ENCODE measurements around the gene PMEPA1.

The PMEPA1 gene

GRCh38 chr20:57712851-57713504, 3.2 kb upstream of the PMEPA1 start:
- H3K27ac ChIP-seq, result peak overlapping the region; percentile 64
- no peak for DNase-seq (ENCODE audit: low read depth, low spot score)

DNA sequence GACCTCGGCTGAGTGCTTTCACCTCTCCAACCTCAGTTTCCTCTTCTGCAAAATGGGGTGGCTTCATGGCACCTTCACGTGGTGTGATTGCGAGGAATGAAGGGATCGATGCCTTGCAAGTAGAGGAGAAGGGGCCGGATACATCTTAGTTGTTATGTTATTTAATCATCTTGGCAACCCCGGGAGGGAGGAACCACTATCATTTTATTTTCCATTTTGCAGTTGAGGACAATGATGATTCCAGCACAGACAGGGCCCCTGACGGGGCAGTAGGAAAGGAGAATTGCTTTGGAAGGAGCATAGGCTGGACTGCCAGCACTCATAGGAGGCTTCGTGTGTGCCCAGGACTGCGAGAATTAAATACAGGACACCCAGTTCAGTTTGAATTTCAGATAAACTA, 2.5 kb upstream of the PMEPA1 start:
- DNase-seq (ENCODE audit: low read depth, low spot score), result no peak
- no peak overlapping the region for H3K27ac ChIP-seq

DNA sequence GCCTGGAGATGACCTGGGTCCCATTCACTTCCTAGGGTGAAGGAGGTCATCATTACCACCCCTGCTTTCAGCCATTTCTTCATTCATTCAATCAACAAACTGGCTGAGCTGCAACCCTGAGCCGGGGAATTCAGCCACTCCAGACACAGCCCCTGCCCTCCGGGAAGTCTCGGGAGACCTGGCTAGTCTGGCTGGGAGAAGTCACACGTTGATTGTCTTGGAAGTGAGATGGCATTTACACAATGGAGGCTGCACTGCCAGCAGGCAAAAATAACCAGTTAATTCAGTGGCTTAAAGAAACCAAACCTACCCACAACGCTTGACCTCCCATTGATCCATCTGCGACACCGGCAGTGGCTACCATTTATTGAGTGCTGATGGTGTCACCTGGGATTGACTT, 2.0 kb upstream of the PMEPA1 start:
- no peak overlapping the region for H3K27ac ChIP-seq
- no peak for DNase-seq (ENCODE audit: low read depth, low spot score)

DNA sequence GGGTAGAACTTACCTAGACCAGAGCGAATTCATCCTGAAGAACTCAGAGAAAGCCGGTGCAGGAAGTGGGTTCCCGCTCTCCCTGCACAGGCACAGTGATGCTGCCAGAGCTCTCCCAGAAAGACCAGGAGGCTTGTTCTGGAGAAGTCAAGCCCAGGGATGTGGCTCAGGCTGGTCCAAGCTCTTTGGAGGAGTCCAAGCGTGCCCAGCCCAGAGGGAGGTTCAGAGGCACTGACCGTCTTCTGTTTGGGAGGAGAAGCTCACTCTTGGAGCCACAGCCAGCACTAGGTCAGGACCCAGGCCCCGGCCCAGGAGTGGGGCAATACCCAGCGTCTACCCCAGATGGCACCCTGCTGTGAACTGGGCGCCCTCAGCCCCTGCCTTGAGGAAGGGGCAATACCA, 1.5 kb upstream of the PMEPA1 start:
- peak overlapping the region; percentile 99 for H3K27ac ChIP-seq
- no peak for DNase-seq (ENCODE audit: low read depth, low spot score)

GRCh38 chr20:57710841-57711240, 1.0 kb upstream of the PMEPA1 start:
- no peak for DNase-seq (ENCODE audit: low read depth, low spot score)
- H3K27ac ChIP-seq, result peak overlapping the region; percentile 99

DNA sequence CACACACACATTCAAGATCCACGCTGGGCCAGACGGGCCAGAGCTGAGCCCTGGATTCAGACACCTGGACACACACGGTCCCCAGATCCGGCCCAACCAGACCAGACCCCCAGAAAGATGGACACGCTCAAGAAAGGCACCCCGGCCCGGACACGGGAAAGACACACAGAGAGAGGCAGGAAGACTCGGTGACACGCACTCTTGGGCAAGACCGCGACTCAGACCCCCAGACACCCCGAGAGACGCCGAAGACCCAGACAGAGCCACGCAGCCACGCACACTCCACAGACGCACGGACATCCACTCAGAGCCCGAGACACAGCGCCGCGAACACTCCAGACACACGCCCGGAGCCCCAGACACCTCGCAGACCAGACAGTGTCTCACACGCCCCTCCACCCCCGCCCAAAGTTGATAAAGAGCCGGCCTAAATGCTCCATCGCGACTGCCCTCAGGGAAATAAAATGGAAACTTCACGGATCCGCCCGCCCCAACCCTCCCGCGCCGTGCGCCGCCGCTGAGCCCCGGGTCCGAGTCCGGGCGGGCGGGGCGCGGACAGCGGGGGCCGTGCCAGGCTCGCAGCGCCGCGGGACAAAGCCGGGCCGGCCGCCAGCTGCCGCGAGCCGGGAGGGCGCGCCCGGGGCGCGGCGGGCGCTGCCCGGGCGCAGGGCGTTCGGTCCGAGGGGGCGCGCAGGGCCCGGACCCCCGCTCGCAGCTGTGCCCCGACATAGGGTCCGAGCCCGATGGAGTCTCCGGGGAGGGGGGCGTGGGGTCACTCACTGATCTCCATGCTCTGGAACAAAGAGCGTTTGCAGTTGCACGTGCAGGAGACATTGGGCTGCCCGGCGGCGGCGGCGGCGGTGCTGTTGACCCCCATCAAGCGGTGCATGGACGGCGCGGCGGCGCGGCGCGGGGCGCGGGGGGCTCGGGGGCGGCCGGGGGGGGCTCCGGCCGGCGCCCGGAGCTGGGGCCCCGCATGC, 831 bp downstream of the PMEPA1 start:
- peak overlapping the region; percentile 99 for H3K27ac ChIP-seq
- DNase-seq (ENCODE audit: low read depth, low spot score), result no peak

DNA sequence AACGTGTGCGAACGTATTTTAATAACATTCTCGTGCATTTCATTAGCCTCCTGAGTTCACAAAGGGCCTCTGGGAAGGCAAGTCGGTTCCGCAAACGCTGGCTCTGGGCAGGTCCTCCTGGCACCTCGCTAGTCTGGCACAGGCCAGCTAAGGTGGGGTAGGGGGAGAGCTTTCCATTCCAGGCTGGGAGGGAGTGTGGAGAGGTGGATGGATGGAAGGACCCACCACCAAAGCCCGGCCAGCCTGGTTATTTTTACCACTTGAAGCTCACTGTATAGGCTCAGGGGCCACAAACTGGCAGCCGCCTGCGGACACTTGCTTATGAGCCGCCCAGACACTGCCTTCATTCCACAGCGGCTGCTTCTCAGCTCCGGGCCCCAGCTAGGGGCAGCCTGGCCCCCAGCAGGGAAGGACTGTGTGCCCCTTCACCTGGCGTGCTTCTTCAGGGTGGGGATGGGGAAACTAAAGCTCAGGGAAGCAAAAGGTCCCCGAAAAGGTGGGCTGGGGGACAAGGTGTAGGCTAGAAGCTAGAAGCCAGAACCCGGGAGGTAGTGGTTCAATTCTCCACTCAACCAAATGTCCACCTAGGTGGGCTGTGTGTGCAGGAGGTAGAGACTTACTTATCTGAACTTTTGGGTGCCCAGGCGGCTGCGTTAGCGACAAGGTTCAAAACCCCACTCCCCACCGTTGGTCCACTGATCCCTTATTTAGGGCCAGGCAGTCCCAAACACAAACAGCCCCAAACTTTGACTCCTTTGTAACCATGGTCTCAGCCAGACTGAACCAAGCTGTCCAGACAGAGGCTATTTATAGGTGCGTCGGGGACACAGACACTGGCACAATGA, 1.7 kb downstream of the PMEPA1 start:
- no peak for DNase-seq (ENCODE audit: low read depth, low spot score)
- peak overlapping the region; percentile 99 for H3K27ac ChIP-seq

GRCh38 chr20:57707320-57707719, 2.5 kb downstream of the PMEPA1 start:
- H3K27ac ChIP-seq, result peak overlapping the region; percentile 99
- DNase-seq (ENCODE audit: low read depth, low spot score), result no peak

GRCh38 chr20:57705127-57705899, 4.5 kb downstream of the PMEPA1 start:
- peak overlapping the region; percentile 99 for H3K27ac ChIP-seq
- no peak for DNase-seq (ENCODE audit: low read depth, low spot score)

DNA sequence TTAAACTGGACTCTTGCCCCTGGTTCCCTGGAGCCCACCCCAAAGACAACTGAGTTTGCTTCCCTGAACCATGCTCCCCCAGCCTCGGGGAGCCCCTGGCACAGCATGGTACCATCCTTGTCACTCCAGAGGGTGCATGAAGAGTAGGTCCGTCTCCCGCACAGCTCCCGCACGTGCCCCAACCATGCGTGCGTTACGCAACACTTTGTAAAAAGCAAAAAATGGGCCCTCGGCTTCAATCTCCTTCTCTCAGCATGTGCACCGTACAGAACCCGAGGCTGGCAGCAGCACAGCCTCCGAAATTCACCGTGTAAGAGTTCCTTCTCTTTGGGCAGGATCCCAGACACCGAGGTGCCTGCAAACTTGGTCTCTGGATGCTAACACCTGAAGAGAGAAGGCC, 5.6 kb downstream of the PMEPA1 start:
- H3K27ac ChIP-seq, result peak overlapping the region; percentile 99
- DNase-seq (ENCODE audit: low read depth, low spot score), result no peak

DNA sequence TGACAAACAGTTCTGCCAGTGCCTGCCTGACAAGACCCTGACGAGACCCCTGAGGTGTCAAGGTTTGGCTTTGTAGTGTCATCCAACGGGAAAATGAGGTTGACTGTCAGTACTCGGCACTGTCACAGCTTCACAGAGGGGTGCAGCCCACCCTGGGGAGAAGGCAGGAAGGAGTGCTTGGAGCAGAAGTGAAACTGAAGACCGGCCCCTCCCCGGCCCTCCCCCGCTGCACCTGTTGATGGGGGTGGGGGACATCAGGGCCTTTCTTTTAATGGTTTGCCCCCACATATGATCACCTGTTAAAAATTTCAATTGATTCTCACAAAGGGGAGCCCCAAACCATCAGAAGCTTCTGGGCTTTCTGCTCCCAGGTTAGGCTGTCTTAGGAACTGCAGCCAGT, 6.8 kb downstream of the PMEPA1 start:
- peak overlapping the region; percentile 99 for H3K27ac ChIP-seq
- DNase-seq (ENCODE audit: low read depth, low spot score), result no peak

GRCh38 chr20:57702521-57702920, 7.3 kb downstream of the PMEPA1 start:
- peak overlapping the region; percentile 99 for H3K27ac ChIP-seq
- no peak for DNase-seq (ENCODE audit: low read depth, low spot score)

DNA sequence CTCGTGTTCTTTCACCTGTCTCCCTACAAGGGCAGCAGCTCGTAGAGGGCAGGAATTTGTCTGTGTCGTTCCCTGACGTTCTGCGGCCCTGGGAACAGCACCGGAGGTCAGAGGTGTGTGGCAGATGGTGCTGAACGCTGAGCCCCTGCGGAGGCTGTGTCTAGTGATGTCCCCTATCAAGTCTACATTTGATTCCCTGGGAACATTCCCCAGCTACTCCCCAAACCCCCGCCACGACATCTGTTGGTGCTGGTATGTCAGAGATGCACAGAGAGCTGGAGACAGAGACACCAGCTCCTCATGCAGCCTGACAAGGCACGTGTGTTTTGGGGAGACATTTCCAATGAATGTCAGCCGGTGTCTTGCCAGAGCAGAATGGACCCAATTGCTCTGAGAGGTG, 7.7 kb downstream of the PMEPA1 start:
- peak overlapping the region; percentile 99 for H3K27ac ChIP-seq
- DNase-seq (ENCODE audit: low read depth, low spot score), result no peak

- peak overlapping the region; percentile 99 for H3K27ac ChIP-seq
- DNase-seq (ENCODE audit: low read depth, low spot score), result no peak
Measured at GRCh38 chr20:57701651-57702050, 8.2 kb downstream of the PMEPA1 start.

DNA sequence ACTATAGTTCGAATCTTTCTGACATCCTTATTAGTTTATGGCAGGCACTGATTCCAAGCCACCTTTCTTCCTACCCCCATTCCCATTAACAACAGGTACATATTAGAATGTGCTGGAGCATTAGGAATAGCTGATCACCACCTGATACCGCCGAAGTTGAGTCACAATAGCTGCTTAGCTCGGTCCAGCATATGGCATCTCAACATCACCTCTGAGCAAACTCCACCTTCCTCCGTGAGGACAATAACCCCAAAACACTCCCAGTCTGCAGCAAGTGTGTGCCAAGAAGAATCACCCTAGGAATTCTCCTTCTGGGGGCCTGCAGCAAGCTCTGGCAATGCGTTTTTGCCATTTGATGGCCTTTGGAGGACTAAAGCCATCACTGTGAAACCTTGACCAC, 8.7 kb downstream of the PMEPA1 start:
- DNase-seq (ENCODE audit: low read depth, low spot score), result no peak
- H3K27ac ChIP-seq, result peak overlapping the region; percentile 99

- DNase-seq (ENCODE audit: low read depth, low spot score), result no peak
- peak overlapping the region; percentile 99 for H3K27ac ChIP-seq
Measured at GRCh38 chr20:57699395-57699794, 10.4 kb downstream of the PMEPA1 start.

DNA sequence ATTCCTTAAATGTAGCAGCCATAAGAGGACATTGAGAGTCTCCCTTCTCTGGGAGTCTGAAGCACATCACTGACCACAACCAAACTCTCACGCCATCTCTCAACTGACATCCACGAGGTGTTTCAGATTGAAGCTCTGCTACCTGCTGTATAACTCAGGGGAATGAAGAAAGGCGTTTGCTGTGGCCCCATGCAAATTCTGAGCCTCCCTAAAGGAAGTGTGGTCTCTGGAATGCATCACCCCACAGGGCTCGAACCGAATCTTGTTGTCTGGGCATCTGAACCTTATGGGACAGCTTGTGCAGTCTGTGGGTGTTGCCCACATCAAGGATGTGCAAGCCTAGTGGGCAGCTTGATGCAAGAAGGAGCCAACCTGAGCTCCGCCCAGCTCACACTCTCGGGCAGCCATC, 10.9 kb downstream of the PMEPA1 start:
- DNase-seq (ENCODE audit: low read depth, low spot score), result no peak
- peak overlapping the region; percentile 99 for H3K27ac ChIP-seq

GRCh38 chr20:57698116-57698866, 11.5 kb downstream of the PMEPA1 start:
- DNase-seq (ENCODE audit: low read depth, low spot score), result peak; percentile 99

GRCh38 chr20:57697543-57697942, 12.3 kb downstream of the PMEPA1 start:
- H3K27ac ChIP-seq, result peak overlapping the region; percentile 99
- DNase-seq (ENCODE audit: low read depth, low spot score), result no peak

More at GRCh38 chr20:57698116-57698866, 11.5 kb downstream of the PMEPA1 start:
- peak overlapping the region; percentile 99 for H3K27ac ChIP-seq
